ENCODE results near the gene CDYL.

CDYL gene

DNA sequence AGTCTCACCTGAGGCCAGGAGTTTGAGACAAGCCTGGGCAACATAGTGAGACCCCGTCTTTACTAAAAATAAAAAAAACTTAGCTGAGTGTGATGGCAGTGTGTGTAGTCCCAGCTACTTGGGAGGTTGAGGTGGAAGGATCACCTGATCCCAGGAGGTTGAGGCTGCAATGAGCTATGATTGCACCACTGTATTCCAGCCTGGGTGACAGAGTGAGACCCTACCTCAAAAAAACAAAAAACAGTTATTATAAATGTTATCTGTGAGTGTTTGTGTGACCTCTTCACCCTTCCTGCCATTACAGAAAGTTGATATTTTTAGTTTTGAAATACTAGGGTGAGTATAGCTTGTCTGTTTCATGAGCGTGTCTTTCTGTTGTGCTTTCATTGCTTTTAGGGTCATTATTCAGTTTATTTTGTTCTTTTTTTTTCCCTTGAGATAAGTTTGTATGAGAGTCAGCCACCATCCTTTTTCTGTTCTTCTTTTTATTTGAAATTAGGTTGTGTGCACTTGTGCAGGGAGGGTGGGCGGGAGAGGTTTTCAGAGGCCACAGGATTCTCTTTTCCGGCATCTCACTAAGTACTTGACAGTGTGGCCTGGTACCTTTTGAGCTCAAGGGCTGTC is 26.2 kb downstream of the CDYL start:
- no peak for DNase-seq (ENCODE audit: extremely low read depth in 1 of 2, low read depth in 1 of 2)

- DNase-seq (ENCODE audit: extremely low read depth in 1 of 2, low read depth in 1 of 2), result no peak
These were observed 27.1 kb downstream of the CDYL start for GRCh38 chr6:4803343-4803744.

DNA sequence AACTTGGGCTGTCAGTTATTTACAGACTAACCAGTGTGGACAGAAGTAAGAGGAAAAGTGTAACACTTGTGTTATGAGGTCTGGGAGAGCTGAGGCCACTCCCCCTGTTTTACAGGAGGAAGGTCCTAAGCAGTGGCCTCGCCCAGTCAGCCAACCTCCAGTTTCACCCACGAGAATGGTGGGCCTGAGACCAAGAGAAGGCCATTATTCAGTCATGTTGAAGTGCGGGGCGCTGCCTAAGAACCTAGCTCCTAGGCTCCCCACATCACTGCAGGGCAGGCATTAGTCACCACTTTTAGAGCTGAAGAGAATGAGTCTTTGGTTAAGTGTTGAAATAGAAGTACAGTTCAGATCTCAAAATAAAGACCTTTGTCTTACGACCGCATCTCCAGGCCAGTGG is 27.9 kb downstream of the CDYL start:
- peak in 1 of 2 donors; percentile 18 for DNase-seq (ENCODE audit: extremely low read depth in 1 of 2, low read depth in 1 of 2)

- DNase-seq (ENCODE audit: extremely low read depth in 1 of 2, low read depth in 1 of 2), result no peak
These were observed 29.5 kb downstream of the CDYL start for GRCh38 chr6:4805553-4806336.

DNA sequence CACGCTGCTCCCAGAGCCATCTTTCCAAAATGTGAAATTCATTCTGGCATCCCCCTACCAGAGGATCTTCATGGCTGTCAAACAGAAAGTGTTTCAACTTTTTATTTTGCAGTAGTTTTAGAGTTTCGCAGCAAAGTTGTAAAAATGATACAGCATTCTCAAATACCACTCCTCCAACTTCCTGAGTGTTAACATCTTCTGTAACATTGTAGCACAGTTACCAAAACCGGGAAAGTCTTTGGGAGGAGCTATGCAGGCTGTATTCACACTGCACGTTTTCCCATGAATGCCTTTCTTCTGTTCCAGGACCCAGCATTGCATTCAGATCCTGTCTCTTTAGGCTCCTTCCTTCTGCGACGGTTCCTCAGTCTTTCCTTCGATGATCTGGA is 30.1 kb downstream of the CDYL start:
- no peak for DNase-seq (ENCODE audit: extremely low read depth in 1 of 2, low read depth in 1 of 2)

DNA sequence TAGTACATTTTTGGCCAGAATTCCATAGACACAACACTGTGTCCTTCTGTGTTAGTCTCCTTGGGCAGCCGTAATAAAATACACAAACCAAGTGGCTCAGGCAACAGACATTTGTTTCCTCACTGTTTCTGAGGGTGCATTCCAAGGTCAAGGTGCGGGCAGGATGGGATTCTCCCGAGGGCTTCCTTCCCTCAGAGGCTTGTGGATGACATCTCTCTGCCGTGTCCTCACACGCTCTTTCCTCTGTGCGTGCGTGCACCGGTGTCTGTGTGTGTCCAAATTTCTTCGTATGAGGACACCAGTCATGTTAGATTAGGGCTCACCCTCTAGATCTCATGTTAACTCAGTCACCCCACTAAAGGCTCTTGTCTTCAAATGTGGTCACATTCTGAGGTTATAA is 30.6 kb downstream of the CDYL start:
- DNase-seq (ENCODE audit: extremely low read depth in 1 of 2, low read depth in 1 of 2), result no peak

DNA sequence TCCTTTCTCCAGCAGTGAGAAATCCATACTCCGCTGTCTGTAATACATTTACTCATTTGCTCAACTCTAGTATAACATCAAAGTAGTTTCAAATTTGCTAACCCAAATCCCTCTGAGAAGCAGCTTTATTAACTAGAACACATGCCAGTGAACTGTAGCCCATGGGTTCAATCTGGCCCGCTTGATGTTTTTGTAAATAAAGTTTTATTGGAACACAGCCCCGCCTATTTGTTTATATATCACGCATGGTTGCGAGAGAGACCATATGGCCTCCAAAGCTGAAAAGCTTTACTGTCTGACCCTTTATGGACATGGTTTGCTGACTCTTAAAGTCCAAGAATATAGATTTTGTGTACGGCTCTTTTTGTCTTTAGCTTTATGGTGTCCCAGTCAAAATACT is 32.2 kb downstream of the CDYL start:
- DNase-seq (ENCODE audit: extremely low read depth in 1 of 2, low read depth in 1 of 2), result no peak

DNA sequence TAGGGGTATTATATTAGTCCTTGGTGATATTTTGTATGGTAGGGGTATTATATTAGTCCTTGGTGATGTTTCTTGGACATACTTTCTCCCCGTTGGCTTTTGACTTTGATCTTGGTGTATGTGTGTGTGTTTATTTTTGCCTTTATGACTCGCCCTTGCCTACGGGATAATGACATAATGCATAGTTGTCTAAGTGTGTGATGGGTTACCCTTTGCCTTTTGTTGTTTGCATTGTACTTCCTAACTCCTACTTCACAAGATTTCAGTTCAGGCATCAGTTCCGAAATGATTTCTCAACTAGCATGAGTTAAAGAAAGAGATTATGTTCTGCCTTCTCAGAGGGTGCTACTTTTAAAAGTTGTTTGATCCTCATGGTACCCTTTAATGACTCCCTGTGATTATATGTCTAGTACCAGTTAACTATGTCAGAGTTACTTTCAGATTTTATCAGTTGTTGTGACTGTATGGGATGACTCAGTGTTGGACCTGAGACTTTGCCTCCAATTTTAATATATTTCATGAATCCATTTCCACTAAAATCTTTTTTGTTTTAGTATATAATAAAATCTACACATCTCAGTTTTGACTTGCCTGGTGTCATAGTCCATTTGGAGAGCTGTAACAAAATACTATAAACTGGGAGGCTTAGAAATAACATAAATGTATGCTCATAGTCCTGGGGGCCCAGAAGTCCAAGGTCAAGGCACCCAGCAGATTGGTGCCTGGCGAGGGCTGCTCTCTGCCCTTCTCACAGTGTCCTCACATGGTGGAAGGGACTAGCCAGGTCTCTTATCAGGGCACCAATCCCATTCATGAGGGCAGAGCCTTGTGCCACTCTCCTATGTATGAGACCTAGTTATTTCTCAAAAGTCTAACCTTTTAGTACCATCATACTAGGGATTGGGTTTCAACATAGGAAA is 34.1 kb downstream of the CDYL start:
- no peak for DNase-seq (ENCODE audit: extremely low read depth in 1 of 2, low read depth in 1 of 2)

GRCh38 chr6:4812068-4812467 is 35.9 kb downstream of the CDYL start:
- DNase-seq (ENCODE audit: extremely low read depth in 1 of 2, low read depth in 1 of 2), result no peak

GRCh38 chr6:4813055-4813454 is 36.9 kb downstream of the CDYL start:
- DNase-seq (ENCODE audit: extremely low read depth in 1 of 2, low read depth in 1 of 2), result no peak

DNA sequence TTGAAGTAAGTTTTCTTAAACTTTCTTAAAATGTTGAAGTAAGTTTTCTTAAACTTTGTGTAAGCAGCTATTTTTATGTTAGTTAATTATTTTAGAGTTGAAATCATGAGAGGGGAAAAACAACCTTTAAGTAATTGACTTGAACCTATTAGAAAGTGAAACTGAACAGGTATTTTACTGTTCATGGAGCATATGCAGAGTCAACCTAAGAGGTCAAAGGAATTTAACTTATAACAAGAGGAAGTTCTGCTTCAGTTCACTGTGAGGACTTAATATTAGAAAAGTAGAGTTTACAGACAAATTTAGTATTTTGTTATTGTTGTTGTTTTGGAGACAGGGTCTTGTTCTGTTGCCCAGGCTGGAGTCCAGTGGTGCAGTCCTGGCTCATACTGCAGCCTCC is 38.0 kb downstream of the CDYL start:
- DNase-seq (ENCODE audit: extremely low read depth in 1 of 2, low read depth in 1 of 2), result no peak

GRCh38 chr6:4814987-4815386 is 38.8 kb downstream of the CDYL start:
- no peak for DNase-seq (ENCODE audit: extremely low read depth in 1 of 2, low read depth in 1 of 2)

- DNase-seq (ENCODE audit: extremely low read depth in 1 of 2, low read depth in 1 of 2), result no peak
These were observed 39.4 kb downstream of the CDYL start for GRCh38 chr6:4815584-4815983.

DNA sequence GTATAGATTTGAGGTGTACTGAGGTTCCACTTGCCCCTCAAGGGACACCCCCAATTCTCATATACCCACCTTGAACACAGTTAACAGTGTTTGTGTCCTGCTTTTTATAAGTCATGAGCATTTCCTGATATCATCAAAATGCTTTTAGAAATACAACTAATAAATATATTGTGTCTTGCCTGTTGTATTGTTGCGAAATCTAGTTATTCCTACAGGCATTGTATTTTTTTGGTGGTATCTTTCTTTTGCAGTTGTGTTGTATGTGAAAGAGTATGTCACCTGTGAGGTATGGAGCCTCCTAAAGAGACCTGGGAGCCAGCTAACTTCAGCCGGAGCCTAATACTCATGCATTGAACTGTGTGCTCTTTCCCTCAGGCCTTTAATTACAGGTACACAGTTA is 40.7 kb downstream of the CDYL start:
- DNase-seq (ENCODE audit: extremely low read depth in 1 of 2, low read depth in 1 of 2), result no peak

GRCh38 chr6:4817551-4817950 is 41.3 kb downstream of the CDYL start:
- no peak for DNase-seq (ENCODE audit: extremely low read depth in 1 of 2, low read depth in 1 of 2)

- no peak for DNase-seq (ENCODE audit: extremely low read depth in 1 of 2, low read depth in 1 of 2)
These were observed 42.2 kb downstream of the CDYL start for GRCh38 chr6:4818272-4818938.

DNA sequence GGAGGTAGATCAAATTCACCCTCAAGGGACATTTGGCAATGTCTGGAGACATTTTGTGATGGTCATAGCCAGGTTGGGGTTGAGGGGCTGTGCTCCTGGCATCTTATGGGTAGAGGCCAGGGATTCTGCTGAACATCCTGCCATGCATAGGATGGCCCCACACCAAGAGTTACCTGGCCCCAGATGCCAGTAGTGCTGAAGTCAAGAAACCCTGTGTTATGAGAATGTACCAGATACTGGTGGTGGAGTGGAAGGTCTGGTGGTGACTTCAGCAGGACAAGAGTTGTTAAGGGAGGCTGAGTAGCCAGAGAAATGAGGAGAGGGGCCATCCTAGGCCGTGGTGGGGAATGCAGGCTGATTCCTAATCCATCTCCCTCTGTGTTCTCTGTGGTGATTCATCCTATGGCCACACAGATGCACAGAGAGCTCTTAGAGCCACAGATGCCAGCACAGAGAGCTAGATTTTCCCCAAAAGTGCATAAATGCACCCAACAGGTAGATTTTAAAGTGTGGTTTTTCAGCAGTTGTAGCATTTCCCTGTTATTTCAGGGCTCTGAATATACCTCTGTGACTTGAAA is 43.6 kb downstream of the CDYL start:
- no peak for DNase-seq (ENCODE audit: extremely low read depth in 1 of 2, low read depth in 1 of 2)

DNA sequence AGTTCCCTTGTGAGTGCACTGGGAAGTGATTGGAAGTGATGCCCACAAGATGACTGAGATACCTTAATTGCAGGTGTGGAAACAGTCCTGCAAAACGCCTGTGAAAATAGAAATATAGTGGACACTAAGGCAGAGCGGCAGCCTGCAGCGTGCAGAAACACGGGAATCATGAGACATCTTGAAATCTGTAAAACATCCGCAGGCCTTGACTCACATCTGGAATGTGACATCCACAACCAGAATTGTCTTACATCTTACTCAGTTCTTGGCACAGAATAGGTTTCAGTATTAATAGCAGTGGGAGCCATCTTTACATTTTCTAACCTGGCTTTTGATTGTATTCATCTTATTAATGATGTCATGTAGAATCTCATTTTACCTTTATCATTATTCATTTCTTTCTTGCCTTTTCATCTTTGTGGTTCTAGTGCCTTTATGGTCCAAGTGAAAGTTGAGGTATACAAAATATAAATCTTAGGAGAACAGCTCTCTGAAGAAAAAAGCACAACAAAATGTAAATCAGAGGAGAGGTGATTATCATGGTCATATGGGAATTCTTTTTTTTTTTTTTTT is 44.6 kb downstream of the CDYL start:
- DNase-seq (ENCODE audit: extremely low read depth in 1 of 2, low read depth in 1 of 2), result no peak

GRCh38 chr6:4822476-4822875 is 46.3 kb downstream of the CDYL start:
- no peak for DNase-seq (ENCODE audit: extremely low read depth in 1 of 2, low read depth in 1 of 2)

DNA sequence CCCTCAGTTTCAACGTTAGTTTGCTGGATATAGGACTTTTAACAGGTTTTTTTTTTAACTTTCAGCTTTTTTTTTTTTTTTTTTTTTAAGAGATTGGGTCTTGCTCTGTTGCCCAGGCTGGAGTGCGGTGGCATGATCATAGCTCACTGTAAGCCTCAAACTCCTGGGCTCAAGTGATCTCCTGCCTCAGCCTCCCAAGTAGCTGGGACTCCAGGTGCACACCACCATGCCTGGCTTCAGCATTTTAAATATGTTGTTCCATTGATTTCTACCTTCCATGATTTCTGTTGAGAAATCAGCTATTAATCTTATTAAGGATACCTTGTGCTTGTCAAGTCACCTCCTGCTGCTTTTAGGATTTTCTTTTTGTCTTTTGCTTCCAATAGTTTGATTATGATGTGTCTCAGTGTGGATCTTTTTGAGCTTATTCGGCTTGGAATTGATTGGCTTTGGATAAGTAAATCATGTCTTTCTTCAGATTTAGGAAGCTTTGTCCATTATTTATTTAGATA is 52.0 kb downstream of the CDYL start:
- DNase-seq (ENCODE audit: extremely low read depth in 1 of 2, low read depth in 1 of 2), result no peak

Data from stimulated activated CD8-positive, alpha-beta memory T cell treated with anti-CD3 and anti-CD28 coated beads, Interleukin-7, amount 100 ng/mL, for 48 hours (primary cell).